Posterior vena cava (tissue), 2 donors: ENCODE results near the gene FA2H. TPM values are rescaled to one million over a fixed set of nuclear protein-coding genes. Genes with fewer than 3 reads are reported as not detected.
"Not testable (repeated sequence)": the region's sequence is repeated elsewhere in the genome, so short reads cannot be mapped to it uniquely, and the experiment has no call there.

Experiments
- DNase-seq: peaks from one replicate; pipeline ENCODE4 v3.0.0-alpha.2; 2020; ENCODE audit warnings: low spot score
- intact Hi-C, 2 donors: fragments of 100-400 bp; cut with DNase I; formaldehyde crosslinking; loops; one replicate each; pipeline versions ENCODE4 v1.14.1 to v1.14.2; 2022 to 2023
- total RNA-seq, 2 donors: library from RNA; stranded (reverse); fragmentation: NEBNext Ultra II Directional; extraction: Animal tissue kit (Norgen Biotek cat#: 25700); gene quantifications; one replicate each; pipeline ENCODE4 v1.2.1, GENCODE V29; 2021
- donor health status: DM: yes; HTN: yes; CAD: no.
- donor health status: DM: yes; HTN: yes; CAD: no.

Gene FA2H
- total RNA-seq, 2 donors from 2014 or later: not detected

DNA sequence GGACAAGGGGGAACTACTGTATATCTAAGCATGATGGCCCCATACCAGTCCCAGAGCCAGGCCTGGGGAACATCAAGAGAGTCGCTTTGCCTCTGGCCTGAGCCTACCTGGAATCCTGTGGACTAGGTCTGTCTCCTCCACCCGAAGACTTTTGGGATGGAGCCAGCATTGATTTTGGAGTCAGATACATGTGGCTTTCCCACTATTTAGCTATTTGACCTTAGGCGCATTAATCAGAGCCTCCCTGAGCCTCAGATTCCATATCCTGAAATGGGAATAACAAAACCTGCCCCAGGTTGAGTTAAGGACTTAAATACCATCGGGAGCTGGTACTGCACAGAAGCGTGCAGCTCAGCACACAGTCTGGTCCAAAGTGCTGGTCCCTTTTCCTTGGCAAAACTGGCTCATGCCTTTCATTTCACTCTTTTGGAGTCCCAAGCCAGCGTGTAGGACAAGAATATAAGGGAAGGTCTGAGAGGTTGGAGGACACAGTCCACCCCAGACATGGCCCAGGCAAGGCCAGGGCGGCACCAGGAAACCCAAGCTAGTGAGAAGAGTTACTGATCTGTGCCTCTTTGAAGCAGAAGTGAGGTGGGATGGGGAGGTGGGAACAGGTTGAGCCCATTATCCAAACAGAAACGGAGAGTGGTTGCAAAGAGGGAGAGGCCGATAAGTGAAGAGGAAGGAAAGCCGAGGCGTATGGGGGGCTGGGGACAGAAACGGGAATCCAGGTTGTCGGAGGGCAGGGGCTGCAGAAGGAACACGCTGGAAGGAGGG lies 986 bp downstream of the FA2H start:
- DNase-seq: no peak
- intact Hi-C loops: no loop called here

- intact Hi-C loops: no loop called here
- DNase-seq: no peak
These were observed 2.8 kb downstream of the FA2H start for GRCh38 chr16:74771656-74772315.

- no peak for DNase-seq
These were observed 3.6 kb downstream of the FA2H start for GRCh38 chr16:74770831-74771526.

GRCh38 chr16:74769586-74770190 lies 4.9 kb downstream of the FA2H start:
- no peak for DNase-seq
- intact Hi-C loops: no loop called here

More at GRCh38 chr16:74770831-74771526, 3.6 kb downstream of the FA2H start:
- intact Hi-C loops: no loop called here

- intact Hi-C loops: no loop called here
- DNase-seq: peak; percentile 73
These were observed 6.4 kb downstream of the FA2H start for GRCh38 chr16:74768239-74768638.

- intact Hi-C loops: no loop called here
- DNase-seq: no peak
These were observed 6.9 kb downstream of the FA2H start for GRCh38 chr16:74767749-74768148.

- DNase-seq: no peak
- intact Hi-C loops: no loop called here
These were observed 7.9 kb downstream of the FA2H start for GRCh38 chr16:74766729-74767128.

- DNase-seq, intact Hi-C loops: not testable (repeated sequence)
These were observed 10.4 kb downstream of the FA2H start for GRCh38 chr16:74764184-74764583.

GRCh38 chr16:74761665-74762064 lies 13.0 kb downstream of the FA2H start:
- intact Hi-C loops: no loop called here
- DNase-seq: no peak

- DNase-seq: peak; percentile 22
- intact Hi-C loops: no loop called here
These were observed 14.4 kb downstream of the FA2H start for GRCh38 chr16:74760007-74760767.

GRCh38 chr16:74759564-74759963 lies 15.1 kb downstream of the FA2H start:
- intact Hi-C loops: no loop called here
- peak; percentile 77 for DNase-seq

GRCh38 chr16:74758801-74759200 lies 15.8 kb downstream of the FA2H start:
- no peak for DNase-seq
- intact Hi-C loops: no loop called here

- DNase-seq: no peak
- intact Hi-C loops: no loop called here
These were observed 17.3 kb downstream of the FA2H start for GRCh38 chr16:74757349-74757748.

DNA sequence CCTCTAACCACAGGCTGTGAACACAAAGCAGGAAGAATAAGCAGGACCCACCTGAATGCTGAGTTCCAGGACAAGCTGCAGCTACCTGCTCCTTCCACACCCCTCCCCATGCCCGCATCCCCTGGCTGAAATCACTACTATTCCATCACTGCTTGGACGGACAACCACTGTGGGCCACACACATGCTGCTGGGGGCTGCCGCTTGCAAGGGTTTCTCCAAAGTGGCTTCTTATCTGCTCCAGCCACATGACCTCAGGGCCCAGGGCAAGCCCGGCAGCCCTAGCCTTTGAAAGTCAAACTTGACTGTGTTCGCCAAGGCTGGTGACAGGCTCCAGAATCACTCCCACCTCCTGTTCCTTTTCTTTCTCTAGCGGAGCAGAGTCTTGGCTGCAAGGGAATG lies 18.4 kb downstream of the FA2H start:
- intact Hi-C loops: no loop called here
- DNase-seq: peak; percentile 60

DNA sequence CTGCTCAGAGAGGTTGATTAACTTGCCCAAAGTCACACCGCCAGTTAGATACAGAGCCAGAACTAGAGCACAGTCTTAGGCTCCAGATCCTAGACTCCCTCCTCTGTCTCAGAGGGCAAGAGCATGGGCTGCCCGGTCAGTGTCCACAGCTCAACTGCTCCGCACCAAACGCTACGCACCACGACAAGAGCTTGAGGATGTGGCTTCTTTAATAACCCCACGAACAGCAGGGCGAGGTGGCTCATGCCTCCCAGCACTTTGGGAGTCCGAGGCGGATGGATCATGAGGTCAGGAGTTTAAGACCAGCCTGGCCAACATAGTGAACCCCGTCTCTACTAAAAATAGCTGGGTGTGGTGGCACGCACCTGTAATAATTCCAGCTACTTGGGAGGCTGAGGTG lies 21.4 kb downstream of the FA2H start:
- no peak for DNase-seq
- intact Hi-C loops: no loop called here

DNA sequence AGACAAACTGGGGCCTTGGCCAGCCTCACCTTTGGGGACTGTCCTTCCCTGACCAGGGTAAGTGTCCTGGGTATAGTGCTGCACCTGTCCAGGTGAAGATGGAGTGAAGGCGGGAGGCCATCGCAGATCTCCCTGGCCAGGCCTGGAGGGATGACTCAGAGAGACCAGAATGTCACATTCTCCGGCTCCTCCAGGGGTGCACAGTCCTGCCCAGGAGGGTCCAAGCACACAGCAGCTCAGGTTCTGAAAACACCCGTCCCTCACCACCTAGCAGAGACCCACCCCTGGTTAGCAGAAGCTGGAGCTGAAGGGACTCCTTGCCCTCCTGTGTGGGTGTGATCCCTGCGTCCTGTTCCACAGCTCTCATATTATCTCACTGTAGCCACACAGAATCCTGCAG lies 21.9 kb downstream of the FA2H start:
- peak; percentile 69 for DNase-seq
- intact Hi-C loops: no loop called here

- peak; percentile 14 for DNase-seq
- intact Hi-C loops: no loop called here
These were observed 22.4 kb downstream of the FA2H start for GRCh38 chr16:74752258-74752657.

- peak; percentile 19 for DNase-seq
- intact Hi-C loops: no loop called here
These were observed 23.0 kb downstream of the FA2H start for GRCh38 chr16:74751658-74752057.
